Keratinocyte (primary cell): ENCODE data around the gene MERTK.

Experiments
- CTCF ChIP-seq, 3 experiments: IDR thresholded peaks in 1 of 3; conservative IDR thresholded peaks in 1 of 3; optimal IDR thresholded peaks in 1 of 3; 2 replicates in 2 of 3; 3 replicates in 1 of 3; pipeline versions ENCODE3 to v1.5.1; 2011; ENCODE audit warnings: low read length in 3 of 3, mild to moderate bottlenecking in 3 of 3, moderate library complexity in 2 of 3, control low read depth in 1 of 3, inconsistent platforms in 1 of 3; ENCODE audit not compliant: insufficient read depth in 2 of 3; ENCODE audit errors: extremely low read depth in 1 of 3
- EZH2 ChIP-seq: IDR thresholded peaks from one replicate; pipeline ENCODE4 v1.6.1; 2012; ENCODE audit warnings: inconsistent platforms, mild to moderate bottlenecking, low read length, moderate library complexity

- TF ChIP-seq CTCF (optimal IDR thresholded peaks at IDR 0.05 in 1 of 3, IDR thresholded peaks at IDR 0.05 in 1 of 3, conservative IDR thresholded peaks at IDR 0.05 in 1 of 3; ENCODE audit: extremely low read depth in 1 of 3, insufficient read depth in 2 of 3, low read length in 3 of 3) (no peak), EZH2 (no peak)
These were observed 42.2 kb downstream of the MERTK start for GRCh38 chr2:111940333-111941196.
